ENCODE results near the gene RABL2A.
A peak's percentile ranks its signal among the peaks of the same experiment; 100 is the strongest.
"Not testable (repeated sequence)": the region's sequence is repeated elsewhere in the genome, so short reads cannot be mapped to it uniquely, and the experiment has no call there.

Gene RABL2A

DNA sequence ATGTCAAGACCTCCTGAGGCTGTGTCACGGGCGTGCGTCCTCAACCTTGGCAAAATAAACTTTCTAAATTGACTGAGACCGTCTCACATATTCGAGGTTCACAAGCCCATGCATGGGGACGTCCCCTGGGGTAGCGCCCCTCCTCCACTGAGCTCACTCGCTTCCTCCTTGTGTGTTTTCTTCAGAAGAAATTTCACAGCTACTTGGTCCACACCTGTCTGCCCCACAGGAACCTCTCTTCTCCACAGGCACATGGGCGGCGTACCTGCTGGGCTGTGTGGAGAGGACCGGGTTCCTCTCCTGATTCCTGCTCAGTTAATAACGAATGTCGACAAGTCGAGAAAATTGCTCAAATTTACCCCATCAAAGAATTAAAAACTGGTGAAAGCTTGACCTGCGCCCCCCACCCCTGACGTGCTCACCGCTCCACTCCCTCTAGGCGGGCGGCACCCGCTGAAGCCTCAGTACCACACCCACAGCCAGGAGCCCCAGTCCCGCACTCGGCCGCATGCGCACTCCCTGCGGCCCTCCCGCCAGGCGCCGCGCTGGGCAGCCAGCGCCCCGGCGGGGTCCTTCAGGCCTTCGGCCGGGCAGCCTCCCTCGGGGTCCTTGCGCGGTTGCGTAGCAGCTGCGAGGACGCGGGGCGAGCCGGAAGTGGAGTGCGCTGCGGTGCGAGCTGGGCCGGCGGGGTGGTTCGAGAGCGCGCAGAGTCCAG lies at the start of gene RABL2A:
RABL2A (plus strand) TSS at position 651 of the 715 bp plus-strand sequence. CDS start 1,341 bp downstream, outside the sequence.
- peak; percentile 87 for DNase-seq (ENCODE audit: low spot score)

DNA sequence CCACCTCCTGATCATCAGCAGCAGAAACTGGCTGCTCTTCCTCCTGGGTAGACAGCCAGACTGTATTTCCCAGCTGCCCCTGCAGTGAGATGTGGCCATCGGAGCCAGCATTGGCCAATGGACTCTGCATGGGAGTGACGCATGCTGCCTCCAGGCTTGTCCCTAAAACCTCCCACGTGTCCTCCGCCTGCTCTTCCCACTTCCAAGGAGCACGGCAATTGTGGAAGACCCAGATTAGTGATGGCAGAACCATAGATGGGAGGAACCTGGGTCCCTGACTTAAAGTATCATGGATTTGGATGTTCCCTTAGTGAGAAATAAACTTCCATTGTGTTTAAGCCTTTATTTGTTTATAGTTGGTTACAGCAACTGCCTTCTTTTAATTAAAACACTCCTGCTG lies 48.6 kb upstream of the RABL2A start:
- not testable (repeated sequence) for DNase-seq (ENCODE audit: low spot score)

DNA sequence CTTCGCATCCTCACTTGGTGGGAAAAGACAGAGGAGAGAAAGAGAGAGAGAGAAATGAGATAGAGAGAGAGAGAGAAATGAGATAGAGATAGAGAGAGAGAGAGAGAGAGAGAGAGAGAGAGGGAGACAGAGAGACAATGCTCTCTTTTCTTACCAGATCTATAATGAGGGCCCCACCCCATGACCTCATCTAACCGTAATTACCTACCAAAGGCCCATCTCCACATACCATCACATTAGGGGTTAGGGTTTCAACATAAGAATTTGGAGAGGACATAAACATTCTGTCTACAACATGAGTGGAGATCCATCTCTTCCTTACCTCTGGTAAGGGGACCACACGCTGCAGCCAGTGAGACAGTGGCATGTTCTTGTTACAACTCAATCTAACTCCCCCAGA lies 44.6 kb upstream of the RABL2A start:
- DNase-seq (ENCODE audit: low spot score): peak; percentile 7

DNA sequence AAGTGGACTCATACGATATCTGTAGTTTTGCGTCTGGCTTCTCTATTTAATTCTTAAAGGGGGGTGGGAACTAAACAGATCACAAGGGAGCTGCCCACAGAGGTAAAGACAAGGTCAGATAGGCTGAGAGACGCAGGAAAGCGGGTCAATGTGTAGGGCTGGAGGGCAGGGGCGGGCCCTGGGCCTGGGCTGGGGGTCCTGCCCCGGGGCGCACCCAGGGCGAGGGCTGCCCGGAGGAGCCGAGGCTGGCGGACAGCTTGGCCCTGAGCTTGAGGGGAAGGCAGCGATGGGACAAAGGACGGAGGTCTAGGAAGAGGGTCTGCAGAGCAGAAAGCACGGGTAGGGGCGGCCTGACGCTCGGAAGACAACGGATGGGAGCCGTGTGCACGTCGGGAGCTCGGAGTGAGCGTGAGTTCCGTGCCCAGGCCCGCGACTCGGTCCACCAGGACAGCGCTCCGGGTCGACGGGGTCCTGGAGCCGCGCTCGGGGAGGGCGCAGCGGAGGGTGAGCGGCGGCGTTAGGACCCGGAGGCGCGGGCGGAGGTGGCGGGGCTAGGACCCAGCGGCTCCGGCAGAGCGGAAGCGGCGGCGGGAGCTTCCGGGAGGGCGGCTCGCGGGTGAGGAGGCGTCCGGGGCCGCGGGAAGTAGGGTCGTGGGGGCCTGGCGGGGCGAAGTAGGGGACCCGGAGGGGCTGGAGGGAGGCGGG lies 43.4 kb upstream of the RABL2A start:
- peak; percentile 59 for DNase-seq (ENCODE audit: low spot score)

DNA sequence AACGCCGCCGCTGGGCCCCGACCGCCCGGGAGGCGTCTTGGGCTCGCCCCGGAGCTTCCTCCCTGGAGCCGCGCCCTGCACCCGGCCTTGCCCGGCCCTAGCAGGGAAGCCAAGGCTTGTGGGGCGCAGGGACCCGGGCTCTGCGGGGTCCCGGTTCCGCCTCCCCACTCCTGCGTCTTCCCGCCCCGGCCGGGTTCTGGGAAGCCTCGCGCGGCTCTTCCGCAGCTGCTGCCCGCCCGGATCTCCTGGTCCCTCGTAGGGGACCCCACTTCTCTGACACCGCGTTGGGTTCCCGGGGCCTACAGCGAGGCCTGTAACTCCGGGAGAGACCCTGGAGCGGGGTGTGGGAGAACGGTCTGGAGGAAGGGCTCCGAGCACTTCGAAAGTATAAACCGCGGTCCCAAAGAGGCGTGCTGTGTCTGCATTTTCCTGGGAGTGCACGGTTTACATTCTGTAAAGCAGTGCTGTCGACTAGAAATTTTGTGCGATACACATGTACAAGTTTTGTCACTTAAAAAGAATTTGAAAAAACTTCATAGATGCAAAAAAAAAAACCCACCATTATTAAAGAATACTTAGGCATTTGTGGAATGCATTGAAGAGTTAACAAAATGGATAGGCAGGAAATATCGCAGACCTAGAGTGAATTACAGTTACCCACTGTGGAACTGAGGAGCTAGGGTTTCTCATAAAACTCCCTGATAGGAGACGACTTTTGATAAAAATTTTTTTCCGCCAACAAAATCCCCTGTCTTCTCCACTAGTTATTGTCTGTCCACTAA lies 42.6 kb upstream of the RABL2A start:
- peak; percentile 16 for DNase-seq (ENCODE audit: low spot score)

DNA sequence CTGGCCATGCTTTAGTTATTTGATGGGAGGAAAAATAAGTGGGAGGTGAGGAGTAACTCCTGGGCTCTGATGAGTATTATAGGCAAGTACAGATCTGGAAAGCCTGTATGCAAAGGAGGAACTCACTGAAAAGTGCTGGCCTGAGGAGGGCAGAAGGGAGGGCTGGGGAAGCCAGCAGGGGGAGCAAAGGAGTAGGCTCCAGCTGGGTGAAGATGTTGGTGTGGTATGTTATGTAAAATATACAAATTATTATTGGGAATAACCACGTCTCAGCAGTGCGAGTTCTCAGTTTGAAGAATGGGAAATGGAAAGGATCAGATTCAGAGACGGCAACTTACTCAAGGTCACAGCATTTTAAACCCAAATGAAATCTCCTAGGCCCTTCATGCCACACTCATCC lies 39.9 kb upstream of the RABL2A start:
- DNase-seq (ENCODE audit: low spot score): peak; percentile 72

DNA sequence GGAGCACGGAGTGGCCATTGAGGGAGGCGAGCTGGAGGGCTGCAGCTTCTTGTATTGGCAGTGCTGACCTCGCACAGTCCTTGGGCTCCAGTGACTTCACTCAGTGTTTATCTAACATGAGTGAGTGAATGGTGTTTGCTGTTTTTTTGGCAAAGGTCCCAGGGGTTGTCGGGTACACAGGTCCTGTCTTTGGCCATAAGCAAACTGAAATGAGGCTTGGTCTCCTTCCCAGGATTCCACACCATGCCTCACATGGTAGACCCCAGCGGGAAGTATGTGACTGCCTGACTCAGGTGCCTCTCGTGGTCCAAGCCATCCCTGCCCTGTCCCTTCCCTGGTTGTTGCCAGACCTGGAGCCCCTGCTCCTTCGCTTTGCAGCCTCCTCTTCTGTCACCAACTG lies 37.5 kb upstream of the RABL2A start:
- not testable (repeated sequence) for DNase-seq (ENCODE audit: low spot score)

DNA sequence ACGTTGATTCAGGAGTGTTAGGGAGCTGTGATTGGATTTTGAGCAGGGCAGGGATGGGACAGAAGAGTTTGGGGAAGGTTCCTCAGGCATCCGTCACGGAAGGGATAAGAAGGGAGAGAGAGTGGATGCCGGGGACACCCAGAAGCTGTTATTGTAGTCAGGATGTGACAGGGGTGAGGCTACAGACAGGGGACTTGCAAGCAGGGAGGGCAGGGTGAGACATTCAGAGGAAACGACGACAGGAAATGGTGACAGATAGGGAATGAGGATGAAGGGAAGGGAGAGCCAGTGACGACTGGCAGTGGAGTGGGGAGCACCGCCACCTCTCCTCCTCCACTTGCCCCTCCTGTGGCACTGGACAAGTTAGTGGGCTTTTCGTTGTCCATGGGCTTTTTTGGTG lies 35.1 kb upstream of the RABL2A start:
- DNase-seq (ENCODE audit: low spot score): not testable (repeated sequence)

DNA sequence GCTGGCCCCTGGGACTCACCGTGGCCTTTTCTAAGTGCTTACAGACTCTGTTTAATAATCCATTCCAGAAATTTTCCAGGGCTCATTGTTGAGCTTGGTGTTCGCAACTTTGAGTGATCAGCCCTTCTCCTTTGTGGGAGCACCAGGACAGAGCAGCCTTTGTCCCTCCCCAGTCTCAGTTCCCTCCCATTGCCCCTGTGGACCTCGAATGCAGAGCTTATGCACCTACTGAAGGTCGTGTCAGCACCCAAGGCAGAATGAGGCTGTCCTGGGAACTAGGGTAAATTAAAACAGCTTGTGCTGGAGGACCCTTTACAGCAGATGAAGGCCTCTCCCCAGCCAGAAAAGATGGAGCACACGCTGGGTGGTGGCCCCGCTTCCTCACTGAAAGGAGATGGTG lies 33.8 kb upstream of the RABL2A start:
- not testable (repeated sequence) for DNase-seq (ENCODE audit: low spot score)

DNA sequence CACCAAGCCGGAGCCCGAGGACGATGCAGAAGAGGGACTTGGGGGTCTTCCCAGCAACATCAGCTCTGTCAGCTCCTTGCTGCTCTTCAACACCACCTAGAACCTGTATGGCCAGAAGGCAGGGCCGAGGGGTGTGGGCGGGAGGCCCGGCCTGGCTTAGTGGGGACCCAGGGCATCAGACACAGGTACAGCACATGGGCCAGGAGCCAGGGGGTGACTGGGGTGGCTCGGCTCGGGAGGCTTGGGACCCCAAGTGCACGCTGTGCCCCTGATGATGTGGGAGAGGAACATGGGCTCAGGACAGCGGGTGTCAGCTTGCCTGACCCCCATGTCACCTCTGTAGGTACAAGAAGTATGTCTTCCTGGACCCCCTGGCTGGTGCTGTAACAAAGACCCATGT lies 31.3 kb upstream of the RABL2A start:
- not testable (repeated sequence) for DNase-seq (ENCODE audit: low spot score)

DNA sequence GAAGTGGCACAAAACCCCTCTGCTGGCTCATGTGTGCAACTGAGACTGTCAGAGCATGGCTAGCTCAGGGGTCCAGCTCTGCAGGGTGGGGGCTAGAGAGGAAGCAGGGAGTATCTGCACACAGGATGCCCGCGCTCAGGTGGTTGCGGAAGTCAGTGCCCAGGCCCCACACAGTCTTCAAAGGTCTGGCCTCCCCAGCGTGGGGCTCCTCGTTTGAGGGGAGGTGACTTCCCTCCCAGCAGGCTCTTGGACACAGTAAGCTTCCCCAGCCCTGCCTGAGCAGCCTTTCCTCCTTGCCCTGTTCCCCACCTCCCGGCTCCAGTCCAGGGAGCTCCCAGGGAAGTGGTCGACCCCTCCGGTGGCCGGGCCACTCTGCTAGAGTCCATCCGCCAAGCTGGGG lies 29.9 kb upstream of the RABL2A start:
- DNase-seq (ENCODE audit: low spot score): not testable (repeated sequence)

DNA sequence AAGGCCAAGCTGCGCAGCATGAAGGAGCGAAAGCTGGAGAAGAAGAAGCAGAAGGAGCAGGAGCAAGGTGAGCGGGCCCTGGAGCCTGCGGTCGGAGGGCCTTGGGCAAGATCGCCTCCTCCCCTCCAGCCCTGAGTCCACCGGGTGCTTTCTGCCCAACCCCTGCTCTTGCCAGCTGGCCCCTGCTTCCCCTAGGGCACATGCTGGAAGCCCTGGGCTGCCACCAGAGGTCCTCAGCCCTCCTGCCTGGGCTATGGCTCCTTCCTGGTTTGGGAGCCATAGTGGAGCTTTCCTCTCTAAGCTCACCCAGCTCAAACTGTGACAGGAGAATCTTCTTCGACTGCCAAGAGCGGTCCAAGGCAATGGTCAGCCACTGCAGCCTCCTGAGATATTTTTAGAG lies 29.5 kb upstream of the RABL2A start:
- not testable (repeated sequence) for DNase-seq (ENCODE audit: low spot score)

DNA sequence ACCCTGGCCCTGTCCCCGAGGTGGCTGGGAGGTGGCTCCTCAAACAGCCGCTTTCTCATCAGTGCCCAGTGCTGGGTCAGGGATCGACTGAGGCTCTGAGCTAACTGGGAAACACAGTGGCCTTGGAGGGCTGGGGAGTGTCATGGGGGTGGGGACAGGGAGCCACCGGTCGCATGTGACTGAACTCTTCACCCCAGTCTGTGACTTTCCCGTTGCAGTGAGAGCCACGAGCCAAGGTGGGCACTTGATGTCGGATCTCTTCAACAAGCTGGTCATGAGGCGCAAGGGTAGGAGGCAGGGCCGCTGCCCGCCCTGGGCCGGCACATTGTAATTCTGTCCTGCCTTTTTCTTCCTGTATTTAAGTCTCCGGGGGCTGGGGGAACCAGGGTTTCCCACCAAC lies 28.9 kb upstream of the RABL2A start:
- not testable (repeated sequence) for DNase-seq (ENCODE audit: low spot score)

DNA sequence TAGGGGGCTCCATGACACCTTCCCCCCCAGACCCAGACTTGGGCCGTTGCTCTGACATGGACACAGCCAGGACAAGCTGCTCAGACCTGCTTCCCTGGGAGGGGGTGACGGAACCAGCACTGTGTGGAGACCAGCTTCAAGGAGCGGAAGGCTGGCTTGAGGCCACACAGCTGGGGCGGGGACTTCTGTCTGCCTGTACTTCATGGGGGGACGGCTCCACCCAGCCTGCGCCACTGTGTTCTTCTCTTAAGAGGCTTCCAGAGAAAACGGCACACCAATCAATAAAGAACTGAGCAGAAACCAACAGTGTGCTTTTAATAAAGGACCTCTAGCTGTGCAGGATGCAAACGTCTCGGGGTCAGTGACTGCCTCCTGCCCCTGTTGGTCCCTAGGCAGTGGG lies 28.3 kb upstream of the RABL2A start:
- DNase-seq (ENCODE audit: low spot score): not testable (repeated sequence)

DNA sequence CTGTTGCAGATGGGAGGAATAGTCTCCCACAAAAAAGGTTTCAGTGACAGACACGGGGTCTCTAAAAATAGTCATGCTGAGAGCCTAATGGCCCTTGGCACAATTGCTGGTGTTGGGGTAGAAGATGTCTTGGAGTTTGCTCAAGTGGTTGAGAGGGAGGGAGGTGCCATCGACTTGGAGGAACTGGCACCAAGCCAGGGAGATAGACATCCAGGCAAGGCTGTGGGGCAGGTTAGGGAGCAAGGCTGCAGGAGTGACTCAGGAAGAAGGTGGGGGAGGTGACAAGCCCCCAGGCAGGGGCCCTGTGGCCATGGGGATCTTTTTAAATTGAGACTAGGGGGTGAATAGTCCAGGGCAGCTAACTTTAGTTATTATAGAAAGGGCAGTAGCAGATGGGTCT lies 27.9 kb upstream of the RABL2A start:
- DNase-seq (ENCODE audit: low spot score): not testable (repeated sequence)

DNA sequence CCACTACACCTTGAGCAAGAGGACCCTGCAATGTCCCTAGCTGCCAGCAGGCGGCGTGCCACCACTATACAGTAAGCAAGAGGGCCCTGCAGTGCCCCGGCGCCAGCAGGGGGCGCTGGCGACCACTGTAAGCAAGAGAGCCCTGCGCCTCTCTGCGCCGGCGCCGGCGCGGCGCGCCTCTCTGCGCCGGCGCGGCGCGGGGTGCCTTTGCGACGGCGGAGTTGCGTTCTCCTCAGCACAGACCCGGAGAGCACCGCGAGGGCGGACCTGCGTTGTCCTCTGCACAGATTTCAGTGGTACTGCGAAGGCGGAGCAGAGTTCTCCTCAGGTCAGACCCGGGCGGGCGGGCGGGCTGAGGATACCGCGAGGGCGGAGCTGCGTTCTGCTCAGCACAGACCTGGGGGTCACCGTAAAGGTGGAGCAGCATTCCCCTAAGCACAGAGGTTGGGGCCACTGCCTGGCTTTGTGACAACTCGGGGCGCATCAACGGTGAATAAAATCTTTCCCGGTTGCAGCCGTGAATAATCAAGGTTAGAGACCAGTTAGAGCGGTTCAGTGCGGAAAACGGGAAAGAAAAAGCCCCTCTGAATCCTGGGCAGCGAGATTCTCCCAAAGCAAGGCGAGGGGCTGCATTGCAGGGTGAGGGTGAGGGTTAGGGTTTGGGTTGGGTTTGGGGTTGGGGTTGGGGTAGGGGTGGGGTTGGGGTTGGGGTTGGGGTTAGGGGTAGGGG lies 24.9 kb upstream of the RABL2A start:
- peak; percentile 74 for DNase-seq (ENCODE audit: low spot score)

DNA sequence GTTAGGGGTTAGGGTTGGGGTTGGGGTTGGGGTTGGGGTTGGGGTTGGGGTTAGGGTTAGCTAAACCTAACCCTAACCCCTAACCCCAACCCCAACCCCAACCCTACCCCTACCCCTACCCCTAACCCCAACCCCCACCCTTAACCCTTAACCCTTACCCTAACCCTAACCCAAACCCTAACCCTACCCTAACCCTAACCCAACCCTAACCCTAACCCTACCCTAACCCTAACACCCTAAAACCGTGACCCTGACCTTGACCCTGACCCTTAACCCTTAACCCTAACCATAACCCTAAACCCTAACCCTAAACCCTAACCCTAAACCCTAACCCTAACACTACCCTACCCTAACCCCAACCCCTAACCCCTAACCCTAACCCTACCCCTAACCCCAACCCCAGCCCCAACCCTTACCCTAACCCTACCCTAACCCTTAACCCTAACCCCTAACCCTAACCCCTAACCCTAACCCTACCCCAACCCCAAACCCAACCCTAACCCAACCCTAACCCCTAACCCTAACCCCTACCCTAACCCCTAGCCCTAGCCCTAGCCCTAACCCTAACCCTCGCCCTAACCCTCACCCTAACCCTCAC lies 24.1 kb upstream of the RABL2A start:
- DNase-seq (ENCODE audit: low spot score): no peak

DNA sequence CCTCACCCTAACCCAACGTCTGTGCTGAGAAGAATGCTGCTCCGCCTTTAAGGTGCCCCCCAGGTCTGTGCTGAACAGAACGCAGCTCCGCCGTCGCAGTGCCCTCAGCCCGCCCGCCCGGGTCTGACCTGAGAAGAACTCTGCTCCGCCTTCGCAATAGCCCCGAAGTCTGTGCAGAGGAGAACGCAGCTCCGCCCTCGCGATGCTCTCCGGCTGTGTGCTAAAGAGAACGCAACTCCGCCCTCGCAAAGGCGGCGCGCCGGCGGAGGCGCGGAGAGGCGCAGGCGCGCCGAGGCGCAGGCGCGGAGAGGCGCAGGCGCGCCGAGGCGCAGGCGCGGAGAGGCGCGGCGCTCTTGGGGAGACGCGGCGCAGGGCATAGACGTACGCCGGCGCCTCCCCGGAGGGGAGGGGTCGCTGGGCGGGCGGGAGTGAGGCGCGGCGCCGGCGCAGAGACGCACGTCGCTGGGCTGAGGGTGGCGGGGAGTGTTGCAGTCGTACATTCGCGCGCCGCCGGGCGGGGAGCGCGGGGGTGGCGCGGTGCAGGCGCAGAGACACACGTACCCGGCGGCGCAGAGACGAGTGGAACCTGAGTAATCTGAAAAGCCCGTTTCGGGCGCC lies 23.5 kb upstream of the RABL2A start:
- peak; percentile 20 for DNase-seq (ENCODE audit: low spot score)

DNA sequence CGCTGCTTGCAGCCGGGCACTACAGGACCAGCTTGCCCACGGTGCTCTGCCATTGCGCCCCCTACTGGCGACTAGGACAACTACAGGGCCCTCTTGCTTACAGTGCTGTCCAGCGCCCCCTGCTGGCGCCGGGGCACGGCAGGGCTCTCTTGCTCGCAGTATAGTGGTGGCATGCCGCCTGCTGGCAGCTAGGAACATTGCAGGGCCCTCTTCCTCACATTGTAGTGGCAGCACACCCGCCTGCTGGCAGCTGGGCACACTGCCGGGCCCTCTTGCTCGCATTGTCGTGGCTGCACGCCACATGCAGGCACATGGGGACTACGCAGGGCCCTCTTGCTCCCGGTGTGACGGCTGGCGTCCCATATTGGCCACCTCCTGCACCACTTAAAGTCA lies 23.0 kb upstream of the RABL2A start:
- peak; percentile 91 for DNase-seq (ENCODE audit: low spot score)

DNA sequence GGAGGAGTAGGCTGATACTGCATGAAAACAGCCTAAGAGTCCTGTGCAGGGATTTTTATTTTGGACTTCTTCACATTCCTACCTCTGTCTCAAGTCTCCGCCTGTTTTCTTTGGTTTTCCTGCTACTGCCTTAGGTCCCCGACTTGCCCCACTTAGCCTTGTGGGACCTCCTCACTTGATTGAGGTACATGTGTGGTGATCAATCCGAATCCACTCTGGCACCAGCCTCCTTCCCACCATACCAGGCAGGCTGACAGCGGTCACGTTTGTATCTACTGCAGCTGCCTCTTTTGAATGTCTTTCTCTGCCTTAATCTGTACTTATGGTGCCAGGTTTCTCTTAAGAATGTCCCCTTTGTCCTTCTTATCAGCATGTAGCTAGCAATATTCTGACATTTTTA lies 22.4 kb upstream of the RABL2A start:
- DNase-seq (ENCODE audit: low spot score): not testable (repeated sequence)

DNA sequence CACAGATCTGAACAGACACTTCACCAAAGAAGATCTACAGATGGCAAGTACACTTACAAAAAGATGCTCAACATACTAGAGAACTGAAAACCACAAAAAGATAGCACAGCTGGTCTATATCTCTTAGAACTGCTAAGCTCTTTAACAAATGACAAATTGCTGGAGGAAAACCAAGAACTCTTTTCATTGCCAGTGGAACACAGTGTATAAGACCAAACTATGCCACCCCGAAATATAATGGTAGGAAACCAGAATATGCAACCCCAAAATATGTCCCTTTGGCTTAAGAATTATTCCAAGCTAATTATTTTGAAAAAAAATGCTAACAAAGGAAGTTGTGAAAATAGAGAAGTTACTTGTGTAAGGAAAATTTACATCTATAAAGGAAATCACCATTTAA lies 21.0 kb upstream of the RABL2A start:
- DNase-seq (ENCODE audit: low spot score): not testable (repeated sequence)

All from NAMALWA (cell line).